ENCODE measurements around the gene LDLRAD4. TPM values are rescaled to one million over a fixed set of nuclear protein-coding genes. Genes with fewer than 3 reads are reported as not detected.

LDLRAD4 gene
- total and polyA plus RNA-seq, 2 donors, result 46.9 to 80.0 TPM

DNA sequence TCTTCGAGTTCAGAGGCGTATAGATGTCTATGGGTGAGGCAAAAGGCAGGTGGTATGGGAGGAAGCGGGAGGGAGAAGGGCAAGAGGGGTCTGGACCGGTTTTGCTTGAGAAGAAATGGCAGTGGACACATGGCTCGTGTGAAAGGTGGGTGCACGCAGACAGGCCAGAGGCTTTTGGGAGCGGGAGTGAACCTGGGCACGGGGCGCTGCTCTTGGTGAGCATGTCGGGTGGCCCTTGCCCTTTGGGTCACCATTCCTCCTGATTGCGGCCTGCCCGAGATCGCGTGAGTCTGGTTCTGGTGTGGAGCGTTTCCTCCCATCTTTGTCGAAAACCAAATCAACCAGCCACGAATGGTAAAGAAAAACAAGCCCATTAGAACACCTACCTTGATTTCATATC is 12.6 kb downstream of the LDLRAD4 start:
- Histone ChIP-seq H3K36me3 (ENCODE audit: control insufficient read depth in 2 of 2, insufficient read depth in 2 of 2, low read length in 1 of 2) (peaks cover 47 to 50% of the 10 kb centered on the region in 2 donors), H3K4me3 (ENCODE audit: low read length in 2 of 2) (no peak overlapping the region), H3K27ac (ENCODE audit: low read depth in 1 of 2, low read length in 1 of 2) (no peak overlapping the region), H3K4me1 (ENCODE audit: control insufficient read depth in 2 of 2, insufficient read depth in 2 of 2, low read length in 2 of 2) (peaks cover 13 to 39% of the 10 kb centered on the region in 2 donors), H3K9me3 (ENCODE audit: control insufficient read depth in 2 of 2, insufficient read depth in 1 of 2, low read length in 1 of 2) (peaks cover 0 to 2% of the 10 kb centered on the region in 2 donors), H3K27me3 (ENCODE audit: control insufficient read depth in 2 of 2, insufficient read depth in 1 of 2, low read length in 1 of 2) (no peaks in the 10 kb centered on the region)
- no peak for DNase-seq (ENCODE audit: low read depth in 6 of 9, low spot score in 9 of 9)
- WGBS, result 95% methylated on average over 17 of the region's 17 CpGs

DNA sequence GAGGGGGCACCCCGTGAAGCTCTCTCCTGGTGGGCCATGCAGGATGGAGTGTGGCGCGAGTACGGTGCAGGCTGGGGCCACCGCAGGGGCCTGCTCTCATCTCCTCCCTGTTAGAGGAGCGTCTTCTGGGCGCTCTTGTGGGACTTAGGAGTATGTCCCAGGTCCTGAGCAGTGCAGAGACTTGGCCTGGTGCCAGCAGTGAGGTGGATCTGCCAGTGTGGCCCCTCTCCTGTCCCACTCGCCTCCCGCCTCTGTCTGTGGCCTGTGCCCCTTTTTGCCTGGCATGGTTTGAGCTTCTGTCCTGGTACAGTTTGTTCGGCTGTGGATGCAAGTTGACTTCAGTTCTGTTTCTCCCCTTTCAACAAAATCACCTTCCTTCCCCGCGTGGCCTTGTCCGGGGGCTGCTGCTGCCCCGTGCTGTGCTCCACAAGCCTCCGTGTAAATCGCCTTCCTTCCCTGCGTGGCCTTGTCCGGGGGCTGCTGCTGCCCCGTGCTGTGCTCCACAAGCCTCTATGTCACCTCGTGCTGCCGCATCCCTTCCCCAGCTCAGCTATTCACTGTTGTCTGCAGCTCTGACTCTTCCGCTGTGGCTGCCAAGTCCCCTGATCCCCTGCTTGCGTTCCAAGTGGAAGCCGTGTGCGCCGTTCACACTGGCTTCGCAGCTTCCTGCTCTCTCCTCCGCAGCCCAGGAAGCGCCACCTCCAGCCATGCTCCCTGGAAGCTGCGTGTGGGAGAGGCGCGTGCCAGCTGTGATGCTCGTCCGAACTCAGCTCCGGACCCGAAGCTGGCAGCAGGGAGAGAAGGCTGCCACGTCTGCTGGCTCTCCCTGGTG is 13.7 kb downstream of the LDLRAD4 start:
- no peaks in the 10 kb centered on the region for H3K27me3 ChIP-seq (ENCODE audit: control insufficient read depth in 2 of 2, insufficient read depth in 1 of 2, low read length in 1 of 2)
- WGBS, result 95% methylated on average over 37 of the region's 37 CpGs
- H3K27ac ChIP-seq (ENCODE audit: low read depth in 1 of 2, low read length in 1 of 2), result no peak overlapping the region
- peaks cover 0 to 2% of the 10 kb centered on the region in 2 donors for H3K9me3 ChIP-seq (ENCODE audit: control insufficient read depth in 2 of 2, insufficient read depth in 1 of 2, low read length in 1 of 2)
- peaks cover 13 to 33% of the 10 kb centered on the region in 2 donors for H3K4me1 ChIP-seq (ENCODE audit: control insufficient read depth in 2 of 2, insufficient read depth in 2 of 2, low read length in 2 of 2)
- peaks cover 43% of the 10 kb centered on the region in 2 donors for H3K36me3 ChIP-seq (ENCODE audit: control insufficient read depth in 2 of 2, insufficient read depth in 2 of 2, low read length in 1 of 2)
- H3K4me3 ChIP-seq (ENCODE audit: low read length in 2 of 2), result no peak overlapping the region
- no peak for DNase-seq (ENCODE audit: low read depth in 6 of 9, low spot score in 9 of 9)

DNA sequence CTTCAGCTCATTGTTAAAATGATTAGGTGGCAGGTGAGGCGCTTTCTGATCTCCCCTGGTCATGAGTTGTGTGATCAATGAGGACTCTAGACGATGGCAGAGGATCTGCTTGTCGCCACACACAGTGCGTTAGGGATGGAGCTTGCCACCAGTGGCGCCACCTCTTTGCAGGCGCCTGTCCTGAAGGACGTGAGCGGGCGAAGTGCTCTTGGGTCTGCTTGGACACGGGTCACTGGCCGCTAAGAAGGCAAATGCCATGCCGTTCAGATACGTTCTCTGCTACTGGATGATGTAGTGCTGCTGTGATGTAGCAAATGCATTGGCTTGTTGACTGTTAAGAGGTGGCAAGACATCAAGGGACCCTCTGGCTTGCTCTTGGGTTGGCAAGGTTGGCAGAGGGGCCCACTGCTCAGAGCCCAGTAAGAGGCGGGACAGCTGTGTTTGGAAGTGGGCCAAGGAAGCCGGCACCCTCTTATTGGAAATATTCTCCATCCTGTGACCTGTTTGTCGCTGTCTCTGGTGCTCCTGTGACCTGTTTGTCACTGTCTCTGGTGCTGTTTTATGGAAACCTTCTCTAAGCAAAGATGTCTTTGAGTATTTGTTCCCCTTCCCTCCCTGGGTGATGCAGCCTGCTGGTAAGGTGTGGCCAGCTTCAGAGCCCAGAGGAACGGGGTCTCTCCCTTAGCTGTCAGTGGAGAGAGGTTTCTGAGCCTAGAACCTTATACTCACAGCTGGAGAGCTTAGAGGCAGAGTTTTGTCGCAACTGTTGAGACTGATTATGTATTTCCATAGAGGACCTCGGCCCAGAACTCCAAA is 14.6 kb downstream of the LDLRAD4 start:
- WGBS, result 96% methylated on average over 19 of the region's 19 CpGs
- DNase-seq (ENCODE audit: low read depth in 6 of 9, low spot score in 9 of 9), result no peak
- Histone ChIP-seq H3K9me3 (ENCODE audit: control insufficient read depth in 2 of 2, insufficient read depth in 1 of 2, low read length in 1 of 2) (peaks cover 0 to 2% of the 10 kb centered on the region in 2 donors), H3K27ac (ENCODE audit: low read depth in 1 of 2, low read length in 1 of 2) (no peak overlapping the region), H3K27me3 (ENCODE audit: control insufficient read depth in 2 of 2, insufficient read depth in 1 of 2, low read length in 1 of 2) (no peaks in the 10 kb centered on the region), H3K4me1 (ENCODE audit: control insufficient read depth in 2 of 2, insufficient read depth in 2 of 2, low read length in 2 of 2) (peaks cover 6 to 24% of the 10 kb centered on the region in 2 donors), H3K36me3 (ENCODE audit: control insufficient read depth in 2 of 2, insufficient read depth in 2 of 2, low read length in 1 of 2) (peaks cover 36 to 40% of the 10 kb centered on the region in 2 donors), H3K4me3 (ENCODE audit: low read length in 2 of 2) (no peak overlapping the region)

DNA sequence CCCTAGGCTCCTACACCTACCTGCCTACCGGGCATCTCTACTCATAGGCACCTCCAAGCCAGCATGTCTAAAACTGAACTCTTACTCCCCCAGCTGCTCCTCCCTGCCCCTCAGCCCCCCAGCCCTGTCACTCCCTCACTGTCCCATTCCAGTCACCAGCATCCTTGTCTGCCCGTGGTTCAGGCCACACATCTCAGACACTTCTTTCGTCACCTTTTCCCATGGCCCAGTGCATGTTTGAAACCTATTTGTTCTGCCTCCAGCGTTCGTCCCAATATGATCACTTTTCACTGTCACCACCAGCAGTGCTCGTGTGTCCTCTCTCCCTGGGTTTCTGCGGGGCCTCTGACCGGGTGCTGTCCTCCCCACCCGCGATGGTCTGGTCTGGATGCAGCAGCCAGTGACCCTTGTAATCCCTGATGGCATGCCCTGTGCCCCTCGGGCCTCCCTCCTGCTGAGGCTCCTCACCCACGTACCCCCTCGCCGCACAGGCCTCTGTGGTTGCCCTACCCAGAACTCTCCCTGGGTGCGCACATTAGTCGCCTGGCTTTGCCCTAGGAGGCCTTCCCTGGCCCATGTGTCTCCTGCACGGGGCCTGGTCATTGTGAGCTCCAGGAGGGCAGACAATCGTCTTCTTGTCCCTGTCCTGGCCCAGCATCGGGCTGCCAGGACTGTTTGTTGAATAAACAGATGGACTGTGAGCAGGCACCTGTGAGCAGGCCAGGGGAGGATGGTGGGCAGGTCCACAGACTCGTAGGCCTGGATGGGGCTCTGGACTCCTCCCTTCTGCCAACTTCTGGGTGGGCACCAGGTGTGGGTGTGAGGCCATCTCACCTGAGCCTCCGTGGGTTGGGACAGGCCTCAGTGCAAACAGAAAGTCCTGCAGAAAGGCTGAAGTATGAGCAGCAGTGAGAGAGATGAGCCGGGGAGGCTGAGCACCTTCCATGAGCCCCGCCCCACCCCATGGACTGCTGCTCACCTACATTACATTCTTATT is 15.5 kb downstream of the LDLRAD4 start:
- Histone ChIP-seq H3K27ac (ENCODE audit: low read depth in 1 of 2, low read length in 1 of 2) (no peak overlapping the region), H3K27me3 (ENCODE audit: control insufficient read depth in 2 of 2, insufficient read depth in 1 of 2, low read length in 1 of 2) (no peaks in the 10 kb centered on the region), H3K4me3 (ENCODE audit: low read length in 2 of 2) (no peak overlapping the region), H3K9me3 (ENCODE audit: control insufficient read depth in 2 of 2, insufficient read depth in 1 of 2, low read length in 1 of 2) (peaks cover 0 to 2% of the 10 kb centered on the region in 2 donors), H3K4me1 (ENCODE audit: control insufficient read depth in 2 of 2, insufficient read depth in 2 of 2, low read length in 2 of 2) (peaks cover 1 to 16% of the 10 kb centered on the region in 2 donors), H3K36me3 (ENCODE audit: control insufficient read depth in 2 of 2, insufficient read depth in 2 of 2, low read length in 1 of 2) (peaks cover 34 to 37% of the 10 kb centered on the region in 2 donors)
- WGBS, result 93% methylated on average over 23 of the region's 23 CpGs
- DNase-seq (ENCODE audit: low read depth in 6 of 9, low spot score in 9 of 9), result no peak

DNA sequence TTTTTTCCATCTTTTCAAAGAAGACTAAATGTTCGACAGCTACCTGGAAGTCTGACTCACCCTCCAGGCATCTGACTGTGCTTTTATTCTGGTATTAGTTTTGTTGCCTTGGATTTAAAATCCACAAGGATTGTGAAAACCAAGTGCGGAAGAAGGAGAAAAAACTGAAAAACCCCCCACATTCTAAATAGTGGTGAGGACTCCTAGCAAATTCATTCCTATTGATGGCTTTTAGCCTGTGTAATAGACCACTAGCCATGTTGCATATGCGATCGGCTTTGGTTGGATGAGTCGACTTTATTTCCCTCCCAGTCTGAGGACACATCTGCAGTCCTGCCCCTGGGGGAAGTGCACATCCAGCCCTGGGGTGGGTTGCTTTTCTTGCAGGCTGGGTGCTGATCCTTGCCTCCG is 16.9 kb downstream of the LDLRAD4 start:
- Histone ChIP-seq H3K36me3 (ENCODE audit: control insufficient read depth in 2 of 2, insufficient read depth in 2 of 2, low read length in 1 of 2) (peaks cover 33% of the 10 kb centered on the region in 2 donors), H3K27me3 (ENCODE audit: control insufficient read depth in 2 of 2, insufficient read depth in 1 of 2, low read length in 1 of 2) (no peaks in the 10 kb centered on the region), H3K27ac (ENCODE audit: low read depth in 1 of 2, low read length in 1 of 2) (no peak overlapping the region), H3K4me3 (ENCODE audit: low read length in 2 of 2) (no peak overlapping the region), H3K9me3 (ENCODE audit: control insufficient read depth in 2 of 2, insufficient read depth in 1 of 2, low read length in 1 of 2) (peaks cover 0 to 2% of the 10 kb centered on the region in 2 donors), H3K4me1 (ENCODE audit: control insufficient read depth in 2 of 2, insufficient read depth in 2 of 2, low read length in 2 of 2) (peaks cover 0 to 5% of the 10 kb centered on the region in 2 donors)
- WGBS, result 89% methylated on average over 6 of the region's 6 CpGs
- no peak for DNase-seq (ENCODE audit: low read depth in 6 of 9, low spot score in 9 of 9)

DNA sequence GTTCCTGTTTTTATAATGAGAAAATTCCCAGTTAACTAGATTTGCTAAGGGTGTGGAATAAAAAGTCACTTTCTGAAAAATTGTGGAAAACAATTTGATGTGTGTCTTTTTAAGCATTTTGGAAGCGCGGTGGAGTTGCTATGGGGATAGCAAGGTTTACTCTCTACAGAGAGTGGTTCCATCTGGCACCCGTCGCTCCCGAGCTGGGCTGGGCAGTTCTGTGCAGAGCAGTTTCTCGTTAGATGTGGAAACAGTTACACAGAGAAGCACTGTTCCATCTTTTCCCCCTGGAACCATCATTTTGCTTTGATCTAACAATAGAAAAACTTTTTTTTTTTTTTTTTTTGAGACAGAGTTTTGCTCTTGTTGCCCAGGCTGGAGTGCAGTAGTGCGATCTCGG is 17.4 kb downstream of the LDLRAD4 start:
- Histone ChIP-seq H3K4me1 (ENCODE audit: control insufficient read depth in 2 of 2, insufficient read depth in 2 of 2, low read length in 2 of 2) (peaks cover 0 to 2% of the 10 kb centered on the region in 2 donors), H3K27me3 (ENCODE audit: control insufficient read depth in 2 of 2, insufficient read depth in 1 of 2, low read length in 1 of 2) (no peaks in the 10 kb centered on the region), H3K36me3 (ENCODE audit: control insufficient read depth in 2 of 2, insufficient read depth in 2 of 2, low read length in 1 of 2) (peaks cover 28% of the 10 kb centered on the region in 2 donors), H3K9me3 (ENCODE audit: control insufficient read depth in 2 of 2, insufficient read depth in 1 of 2, low read length in 1 of 2) (peaks cover 0 to 2% of the 10 kb centered on the region in 2 donors), H3K4me3 (ENCODE audit: low read length in 2 of 2) (no peak overlapping the region), H3K27ac (ENCODE audit: low read depth in 1 of 2, low read length in 1 of 2) (no peak overlapping the region)
- 99% methylated on average over 8 of the region's 8 CpGs for WGBS
- DNase-seq (ENCODE audit: low read depth in 6 of 9, low spot score in 9 of 9), result no peak

DNA sequence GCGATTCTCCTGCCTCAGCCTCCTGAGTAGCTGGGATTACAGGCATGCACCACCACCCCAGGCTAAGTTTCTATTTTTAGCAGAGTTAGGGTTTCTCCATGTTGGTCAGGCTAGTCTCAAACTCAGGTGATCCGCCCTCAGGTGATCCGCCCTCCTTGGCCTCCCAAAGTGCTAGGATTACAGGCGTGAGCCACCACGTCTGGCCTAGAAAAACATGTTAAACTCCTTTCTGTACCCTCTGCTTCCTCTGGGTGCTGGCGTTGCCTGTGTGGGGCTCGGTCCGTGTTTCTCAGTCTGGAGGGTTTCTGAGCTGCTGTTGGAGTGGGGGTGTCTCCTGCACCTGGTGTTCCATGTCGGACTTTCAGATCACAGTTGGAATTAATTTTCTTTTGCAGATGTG is 17.9 kb downstream of the LDLRAD4 start:
- peaks cover 0 to 2% of the 10 kb centered on the region in 2 donors for H3K9me3 ChIP-seq (ENCODE audit: control insufficient read depth in 2 of 2, insufficient read depth in 1 of 2, low read length in 1 of 2)
- DNase-seq (ENCODE audit: low read depth in 6 of 9, low spot score in 9 of 9), result no peak
- no peaks in the 10 kb centered on the region for H3K27me3 ChIP-seq (ENCODE audit: control insufficient read depth in 2 of 2, insufficient read depth in 1 of 2, low read length in 1 of 2)
- H3K36me3 ChIP-seq (ENCODE audit: control insufficient read depth in 2 of 2, insufficient read depth in 2 of 2, low read length in 1 of 2), result peaks cover 27% of the 10 kb centered on the region in 2 donors
- H3K27ac ChIP-seq (ENCODE audit: low read depth in 1 of 2, low read length in 1 of 2), result no peak overlapping the region
- no peak overlapping the region for H3K4me3 ChIP-seq (ENCODE audit: low read length in 2 of 2)
- peaks cover 0 to 2% of the 10 kb centered on the region in 2 donors for H3K4me1 ChIP-seq (ENCODE audit: control insufficient read depth in 2 of 2, insufficient read depth in 2 of 2, low read length in 2 of 2)
- 97% methylated on average over 9 of the region's 9 CpGs for WGBS

DNA sequence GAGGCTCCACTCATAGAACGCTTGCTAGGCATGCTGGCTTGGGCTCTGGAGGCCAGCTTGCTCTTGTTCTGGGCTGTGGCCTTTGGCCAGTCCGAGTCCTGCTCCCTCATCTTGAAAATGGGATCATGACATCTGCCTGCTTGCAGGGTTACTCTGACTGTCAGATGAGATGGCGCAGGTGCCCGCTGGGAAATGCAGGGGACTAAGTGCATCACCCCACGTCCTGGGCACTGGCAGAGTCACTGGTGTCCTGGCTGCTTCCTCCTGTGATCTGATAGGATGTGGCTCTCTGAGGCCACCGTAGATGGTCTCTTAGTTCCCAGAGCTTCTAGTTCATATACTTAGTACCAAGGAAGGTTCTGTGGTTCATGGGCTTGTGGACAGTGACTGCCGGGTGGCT is 18.5 kb downstream of the LDLRAD4 start:
- no peak for DNase-seq (ENCODE audit: low read depth in 6 of 9, low spot score in 9 of 9)
- H3K27ac ChIP-seq (ENCODE audit: low read depth in 1 of 2, low read length in 1 of 2), result no peak overlapping the region
- no peaks in the 10 kb centered on the region for H3K27me3 ChIP-seq (ENCODE audit: control insufficient read depth in 2 of 2, insufficient read depth in 1 of 2, low read length in 1 of 2)
- WGBS, result 94% methylated on average over 7 of the region's 7 CpGs
- H3K9me3 ChIP-seq (ENCODE audit: control insufficient read depth in 2 of 2, insufficient read depth in 1 of 2, low read length in 1 of 2), result peaks cover 0 to 2% of the 10 kb centered on the region in 2 donors
- no peak overlapping the region for H3K4me3 ChIP-seq (ENCODE audit: low read length in 2 of 2)
- H3K36me3 ChIP-seq (ENCODE audit: control insufficient read depth in 2 of 2, insufficient read depth in 2 of 2, low read length in 1 of 2), result peaks cover 23 to 27% of the 10 kb centered on the region in 2 donors
- peaks cover 0 to 2% of the 10 kb centered on the region in 2 donors for H3K4me1 ChIP-seq (ENCODE audit: control insufficient read depth in 2 of 2, insufficient read depth in 2 of 2, low read length in 2 of 2)
